Measurements from ENCODE around the gene PPP3CB.

Gene PPP3CB

GRCh38 chr10:73471226-73471625 lies 24.6 kb downstream of the PPP3CB start:
- CTCF ChIA-PET: interaction anchor here (0.5 kb wide), 1 partner anchor 61 kb away, joined by 3 read pairs; no protein-coding TSS in a partner anchor
- POLR2A ChIA-PET: no interaction called here
- no peak for TF ChIP-seq ELF4 (IDR thresholded peaks at IDR 0.05)
- TF ChIP-seq, protein P1, sequence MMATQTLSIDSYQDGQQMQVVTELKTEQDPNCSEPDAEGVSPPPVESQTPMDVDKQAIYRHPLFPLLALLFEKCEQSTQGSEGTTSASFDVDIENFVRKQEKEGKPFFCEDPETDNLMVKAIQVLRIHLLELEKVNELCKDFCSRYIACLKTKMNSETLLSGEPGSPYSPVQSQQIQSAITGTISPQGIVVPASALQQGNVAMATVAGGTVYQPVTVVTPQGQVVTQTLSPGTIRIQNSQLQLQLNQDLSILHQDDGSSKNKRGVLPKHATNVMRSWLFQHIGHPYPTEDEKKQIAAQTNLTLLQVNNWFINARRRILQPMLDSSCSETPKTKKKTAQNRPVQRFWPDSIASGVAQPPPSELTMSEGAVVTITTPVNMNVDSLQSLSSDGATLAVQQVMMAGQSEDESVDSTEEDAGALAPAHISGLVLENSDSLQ (IDR thresholded peaks at IDR 0.05): no peak
- no peak for TF ChIP-seq FOXK2 (IDR thresholded peaks at IDR 0.05)
- TF ChIP-seq SUZ12 (IDR thresholded peaks at IDR 0.05): no peak
- no peak for TF ChIP-seq ZNF384 (IDR thresholded peaks at IDR 0.05)
- TF ChIP-seq HDGF (IDR thresholded peaks at IDR 0.05; ENCODE audit: borderline replicate concordance): no peak
- TF ChIP-seq L3MBTL2 (conservative IDR thresholded peaks at IDR 0.05): no peak
- TF ChIP-seq BHLHE40 (IDR thresholded peaks at IDR 0.05; ENCODE audit: borderline replicate concordance): no peak
- TF ChIP-seq ARNT (IDR thresholded peaks at IDR 0.05): no peak
- TF ChIP-seq FOXM1 (IDR thresholded peaks at IDR 0.05; ENCODE audit: borderline replicate concordance): no peak
- no peak for TF ChIP-seq FOXA1 (IDR thresholded peaks at IDR 0.05)
- TF ChIP-seq TARDBP (IDR thresholded peaks at IDR 0.05): no peak
- TF ChIP-seq LEF1 (IDR thresholded peaks at IDR 0.05; ENCODE audit: borderline replicate concordance): no peak
- no peak for TF ChIP-seq SP1 (IDR thresholded peaks at IDR 0.05)
- no peak for TF ChIP-seq CTBP1 (IDR thresholded peaks at IDR 0.05; ENCODE audit: borderline replicate concordance)
- DNase-seq (ENCODE audit: extremely low spot score): no peak

DNA sequence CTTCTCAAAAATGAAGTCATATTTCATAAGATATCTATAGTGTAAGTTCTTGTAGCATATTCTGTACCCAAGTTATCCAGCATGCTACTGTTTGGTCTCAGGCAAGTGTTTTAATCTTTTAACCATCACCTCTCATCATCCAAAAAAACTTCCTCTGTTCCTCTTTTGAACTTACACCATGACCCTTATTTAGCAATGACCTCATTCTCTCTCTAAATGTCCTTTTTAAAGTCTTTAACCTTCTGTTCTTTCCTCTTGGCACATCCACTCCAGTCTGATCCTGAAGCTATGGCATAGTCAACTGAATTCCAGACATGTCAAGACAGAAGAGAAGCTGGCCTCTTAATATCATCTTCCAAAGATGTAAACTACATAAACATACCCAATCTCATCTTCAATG lies 26.2 kb downstream of the PPP3CB start:
- TF ChIP-seq TARDBP (IDR thresholded peaks at IDR 0.05) (no peak), L3MBTL2 (conservative IDR thresholded peaks at IDR 0.05) (no peak), FOXA1 (IDR thresholded peaks at IDR 0.05) (no peak), ZNF384 (IDR thresholded peaks at IDR 0.05) (no peak), FOXK2 (IDR thresholded peaks at IDR 0.05) (no peak), LEF1 (IDR thresholded peaks at IDR 0.05; ENCODE audit: borderline replicate concordance) (no peak), NFRKB (IDR thresholded peaks at IDR 0.05) (no peak), HDGF (IDR thresholded peaks at IDR 0.05; ENCODE audit: borderline replicate concordance) (no peak), SP1 (IDR thresholded peaks at IDR 0.05) (no peak), ARNT (IDR thresholded peaks at IDR 0.05) (no peak), BHLHE40 (IDR thresholded peaks at IDR 0.05; ENCODE audit: borderline replicate concordance) (no peak)
- TF ChIP-seq, protein P1 (IDR thresholded peaks at IDR 0.05): no peak
- POLR2A ChIA-PET: no interaction called here
- CTCF ChIA-PET: interaction anchor here (0.6 kb wide), 1 partner anchor 190 kb away, joined by 3 read pairs; no protein-coding TSS in a partner anchor
- no peak for DNase-seq (ENCODE audit: extremely low spot score)

DNA sequence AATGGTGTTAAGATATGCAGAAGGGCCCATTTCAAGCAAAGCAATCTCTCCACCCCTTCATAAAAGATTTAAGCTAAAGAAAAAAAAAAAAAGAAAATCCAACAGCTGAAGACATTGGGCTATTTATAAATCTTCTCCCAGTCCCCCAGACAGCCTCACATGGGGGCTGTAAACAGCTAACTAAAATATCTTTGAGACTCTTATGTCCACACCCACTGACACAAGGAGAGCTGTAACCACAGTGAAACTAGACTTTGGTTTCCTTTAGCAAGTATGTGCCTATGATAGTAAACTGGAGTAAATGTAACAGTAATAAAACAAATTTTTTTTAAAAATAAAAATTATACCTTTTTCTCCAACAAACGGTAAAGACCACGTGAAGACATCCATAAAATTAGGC lies 28.6 kb downstream of the PPP3CB start:
- no peak for DNase-seq (ENCODE audit: extremely low spot score)
- POLR2A ChIA-PET: no interaction called here
- CTCF ChIA-PET: no interaction called here
- TF ChIP-seq BHLHE40 (IDR thresholded peaks at IDR 0.05; ENCODE audit: borderline replicate concordance): no peak

DNA sequence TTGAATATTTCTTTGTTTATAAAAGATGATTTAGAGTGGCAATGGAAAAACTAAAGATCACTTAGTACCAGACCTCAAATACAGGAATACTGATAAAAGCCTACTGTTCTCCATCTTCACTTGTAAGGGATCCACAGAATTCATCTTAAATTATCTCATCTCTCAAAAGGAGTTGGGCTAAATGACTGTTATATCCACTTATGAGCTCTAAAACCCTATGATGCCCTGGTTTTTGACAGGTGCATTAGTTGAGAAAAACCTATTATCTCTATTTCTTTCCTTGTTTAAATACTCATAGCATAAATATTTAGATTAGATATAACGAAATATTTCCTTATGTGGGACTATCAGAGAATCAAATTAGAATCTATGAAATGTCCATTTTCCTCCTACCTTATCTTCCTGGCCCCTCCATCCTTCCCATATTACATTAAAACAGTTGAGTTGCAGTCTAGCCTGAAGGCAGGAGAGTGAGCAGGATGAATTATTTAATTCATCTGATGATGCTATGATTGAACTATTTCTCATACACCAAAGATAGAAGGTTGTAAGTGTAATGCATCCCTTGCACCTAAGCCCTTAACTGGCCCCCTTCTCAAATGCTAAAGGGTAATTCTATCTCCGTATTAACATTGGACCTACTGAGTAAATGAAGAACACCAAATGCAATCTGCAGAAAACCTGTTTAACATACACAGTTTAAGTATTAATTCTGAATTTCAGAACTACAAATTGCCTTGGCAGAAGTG lies 29.7 kb downstream of the PPP3CB start:
- TF ChIP-seq HDGF (IDR thresholded peaks at IDR 0.05; ENCODE audit: borderline replicate concordance) (no peak), FOXK2 (IDR thresholded peaks at IDR 0.05) (no peak), L3MBTL2 (conservative IDR thresholded peaks at IDR 0.05) (no peak), ARNT (IDR thresholded peaks at IDR 0.05) (no peak), CTBP1 (IDR thresholded peaks at IDR 0.05; ENCODE audit: borderline replicate concordance) (no peak), ZNF384 (IDR thresholded peaks at IDR 0.05) (no peak), FOXM1 (IDR thresholded peaks at IDR 0.05; ENCODE audit: borderline replicate concordance) (no peak), ELF4 (IDR thresholded peaks at IDR 0.05) (no peak), SUZ12 (IDR thresholded peaks at IDR 0.05) (no peak), BHLHE40 (IDR thresholded peaks at IDR 0.05; ENCODE audit: borderline replicate concordance) (no peak), LEF1 (IDR thresholded peaks at IDR 0.05; ENCODE audit: borderline replicate concordance) (no peak)
- ChIA-PET CTCF (no interaction called here), POLR2A (no interaction called here)
- no peak for DNase-seq (ENCODE audit: extremely low spot score)

DNA sequence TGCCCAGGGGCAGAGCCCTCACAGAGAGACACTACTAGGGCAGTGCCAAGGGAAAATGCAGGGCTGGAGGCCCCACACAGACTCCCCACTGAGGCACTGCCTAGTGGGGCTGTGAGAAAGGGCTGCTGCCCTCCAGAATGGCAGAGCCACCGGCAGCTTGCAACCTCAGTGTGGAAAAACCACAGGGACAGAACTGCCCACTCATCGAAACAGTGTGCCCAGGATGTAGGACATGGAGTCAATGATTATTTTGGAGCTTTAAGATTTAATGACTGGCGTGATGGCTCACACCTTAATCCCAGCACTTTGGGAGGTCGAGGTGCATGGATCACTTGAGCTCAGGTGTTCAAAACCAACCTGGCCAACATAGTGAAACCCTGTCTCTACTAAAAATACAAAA lies 34.9 kb downstream of the PPP3CB start:
- CTCF ChIA-PET: no interaction called here
- TF ChIP-seq ARNT (IDR thresholded peaks at IDR 0.05) (no peak), LEF1 (IDR thresholded peaks at IDR 0.05; ENCODE audit: borderline replicate concordance) (no peak), FOXK2 (IDR thresholded peaks at IDR 0.05) (no peak), FOXM1 (IDR thresholded peaks at IDR 0.05; ENCODE audit: borderline replicate concordance) (no peak)
- POLR2A ChIA-PET: no interaction called here
- DNase-seq (ENCODE audit: extremely low spot score): no peak

- POLR2A ChIA-PET: no interaction called here
- DNase-seq (ENCODE audit: extremely low spot score): no peak
- TF ChIP-seq BHLHE40 (IDR thresholded peaks at IDR 0.05; ENCODE audit: borderline replicate concordance) (no peak), NFRKB (IDR thresholded peaks at IDR 0.05) (no peak), FOXK2 (IDR thresholded peaks at IDR 0.05) (no peak), FOXA1 (IDR thresholded peaks at IDR 0.05) (no peak)
- CTCF ChIA-PET: no interaction called here
Observed at GRCh38 chr10:73459683-73460314, 36.0 kb downstream of the PPP3CB start.

DNA sequence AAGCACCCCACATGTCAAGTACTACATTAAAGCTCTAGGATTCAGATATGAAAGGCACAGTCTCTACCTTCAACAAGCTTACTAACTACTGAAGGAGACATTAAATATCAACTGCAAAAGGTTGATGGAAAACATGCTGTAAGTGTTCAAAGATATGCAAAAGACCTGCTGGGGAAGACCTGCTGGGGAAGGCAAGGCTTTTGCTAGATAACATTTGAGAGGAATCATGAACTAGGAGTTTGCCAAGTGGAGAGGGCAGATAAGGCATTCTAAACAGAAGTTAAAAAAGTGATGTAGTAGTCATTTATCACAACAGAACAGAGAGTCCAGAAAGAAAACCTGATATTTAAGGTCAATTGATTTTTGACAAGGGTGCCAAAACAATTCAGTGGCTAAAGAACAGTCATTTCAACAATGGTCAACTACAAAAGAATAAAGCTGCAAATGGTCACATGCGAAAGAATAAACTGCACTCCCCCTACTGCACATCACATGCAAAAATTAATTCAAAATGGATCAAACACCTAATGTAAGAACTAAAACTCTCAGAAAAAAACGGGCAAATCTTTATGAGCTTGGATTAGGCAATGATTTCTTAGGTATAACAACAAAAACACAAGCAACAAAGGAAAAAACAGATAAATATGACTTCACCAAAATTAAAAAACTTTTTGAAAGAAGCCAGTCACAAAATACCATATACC lies 39.5 kb downstream of the PPP3CB start:
- DNase-seq (ENCODE audit: extremely low spot score): no peak
- TF ChIP-seq NFRKB (IDR thresholded peaks at IDR 0.05) (no peak), FOXM1 (IDR thresholded peaks at IDR 0.05; ENCODE audit: borderline replicate concordance) (no peak), CTBP1 (IDR thresholded peaks at IDR 0.05; ENCODE audit: borderline replicate concordance) (no peak), BHLHE40 (IDR thresholded peaks at IDR 0.05; ENCODE audit: borderline replicate concordance) (no peak), SUZ12 (IDR thresholded peaks at IDR 0.05) (no peak), SP1 (IDR thresholded peaks at IDR 0.05) (no peak), LEF1 (IDR thresholded peaks at IDR 0.05; ENCODE audit: borderline replicate concordance) (no peak), TARDBP (IDR thresholded peaks at IDR 0.05) (no peak), ELF4 (IDR thresholded peaks at IDR 0.05) (no peak), ZNF384 (IDR thresholded peaks at IDR 0.05) (no peak), FOXK2 (IDR thresholded peaks at IDR 0.05) (no peak)
- TF ChIP-seq, protein P1 (IDR thresholded peaks at IDR 0.05): no peak
- ChIA-PET CTCF (no interaction called here), POLR2A (no interaction called here)

Measured in HEK293T (cell line).